Psoas muscle (tissue), 8 donors: ENCODE data around the gene KCNJ1. TPM values are rescaled to one million over a fixed set of nuclear protein-coding genes. Genes with fewer than 3 reads are reported as not detected.

Experiments
- ATAC-seq, 4 donors: fragments of 200-7000 bp; cut with Tn5 transposase; one replicate each; pipeline ENCODE4 v1.9.1; 2020; ENCODE audit warnings: moderate library complexity in 3 of 4, mild to moderate bottlenecking in 2 of 4
- DNase-seq, 2 donors: peaks; one replicate each; pipeline ENCODE4 v3.0.0-alpha.2; 2020
- H3K27ac ChIP-seq: fragments of 200-600 bp; one replicate; pipeline ENCODE4 v1.8.0; 2022
- H3K27me3 ChIP-seq, 3 donors: fragments of 200-600 bp in 1 of 3; one replicate each; pipeline versions ENCODE4 v1.6.1 to v1.8.0; 2013 to 2022; ENCODE audit warnings: low read length in 2 of 3, mild to moderate bottlenecking in 2 of 3, moderate library complexity in 1 of 3; ENCODE audit not compliant: insufficient read depth in 3 of 3
- H3K36me3 ChIP-seq, 2 donors: fragments of 200-600 bp in 1 of 2; one replicate each; pipeline versions ENCODE4 v1.6.1 to v1.8.0; 2013 to 2022; ENCODE audit warnings: low read depth in 1 of 2, mild to moderate bottlenecking in 1 of 2, moderate library complexity in 1 of 2; ENCODE audit not compliant: insufficient read depth in 1 of 2
- H3K4me1 ChIP-seq: fragments of 200-600 bp; one replicate; pipeline ENCODE4 v1.8.0; 2022
- H3K4me3 ChIP-seq: fragments of 200-600 bp; one replicate; pipeline ENCODE4 v1.8.0; 2022; ENCODE audit warnings: mild to moderate bottlenecking
- H3K9me3 ChIP-seq: fragments of 200-600 bp; one replicate; pipeline ENCODE4 v1.8.0; 2022
- CTCF ChIP-seq: fragments of 200-600 bp; IDR thresholded peaks from one replicate; pipeline ENCODE4 v1.8.0; 2022; ENCODE audit warnings: antibody characterized with exemption
- WGBS, 3 donors: extraction: QIAGEN DNeasy Blood & Tissue Kit; methylation state at CpG; one replicate each; pipeline versions ENCODE4 v1.1.6 to v1.1.7; 2013; 5-methylcytosine and 5-hydroxymethylcytosine counted together
- intact Hi-C, 2 donors: fragments of 100-400 bp; cut with DNase I; formaldehyde crosslinking; loops; one replicate each; pipeline versions ENCODE4 v1.11.0 to v1.14.2; 2022
- polyA plus RNA-seq, 3 donors: library from polyadenylated mRNA; stranded (reverse); fragments of 200-250 nt; gene quantifications; one replicate each; pipeline ENCODE4 v1.2.3, GENCODE V29; 2013
- total RNA-seq, 4 donors: library from RNA; stranded (reverse); fragmentation: NEBNext Ultra II Directional in 2 of 4; extraction: Animal tissue kit (Norgen Biotek cat#: 25700) in 2 of 4; gene quantifications; one replicate each; pipeline versions ENCODE4 v1.2.1 to v1.2.4, GENCODE V29; 2021 to 2023
- donor health status: healthy with polysubstance abuse.
- donor health status: DM: no; HTN: no; CAD: no; lungs with moderate emphysema.
- donor health status: Bipolar disorder and iron deficiency.
- donor health status: healthy.
- donor health status: DM: yes; HTN: yes; CAD: no.
- donor health status: DM: no; HTN: no; CAD: no.
- donor health status: DM: no; HTN: no; CAD: no.
- donor health status: DM: yes; HTN: yes; CAD: no.

KCNJ1 gene
- total and polyA plus RNA-seq, 7 donors: not detected

- H3K4me3 ChIP-seq: no peak overlapping the region
- intact Hi-C loops: loop anchor here (2.0 to 10.0 kb wide), 6 partner anchors 543 to 798 kb away; no protein-coding TSS in a partner anchor
- no peak overlapping the region for H3K27ac ChIP-seq
- DNase-seq: no peak
- H3K9me3 ChIP-seq: no peaks in the 10 kb centered on the region
- no peaks in the 10 kb centered on the region for H3K4me1 ChIP-seq
- no peaks in the 10 kb centered on the region for H3K27me3 ChIP-seq
- no peaks in the 10 kb centered on the region for H3K36me3 ChIP-seq
- ATAC-seq: peak in 1 of 4 donors; percentile 36
- TF ChIP-seq CTCF: no peak
- WGBS, 3 donors: 70 to 84% (median 77%) methylated on average over 11 of the region's 11 CpGs
Observed at GRCh38 chr11:128830290-128831173, 36.6 kb downstream of the KCNJ1 start.

GRCh38 chr11:128828350-128828749, 38.7 kb downstream of the KCNJ1 start:
- Histone ChIP-seq H3K4me1 (no peaks in the 10 kb centered on the region), H3K36me3 (no peaks in the 10 kb centered on the region), H3K4me3 (no peak overlapping the region), H3K27me3 (peaks cover 0 to 4% (median 0%) of the 10 kb centered on the region in 3 donors), H3K9me3 (no peaks in the 10 kb centered on the region), H3K27ac (no peak overlapping the region)
- 83 to 84% (median 84%) methylated on average over 4 of the region's 4 CpGs for WGBS, 3 donors
- no peak for TF ChIP-seq CTCF
- DNase-seq: no peak
- intact Hi-C loops: loop anchor here (5.0 to 10.0 kb wide), 3 partner anchors 56 to 534 kb away; no protein-coding TSS in a partner anchor
- no peak for ATAC-seq

GRCh38 chr11:128827191-128827893, 39.8 kb downstream of the KCNJ1 start:
- H3K36me3 ChIP-seq: no peaks in the 10 kb centered on the region
- no peak for TF ChIP-seq CTCF
- H3K9me3 ChIP-seq: no peaks in the 10 kb centered on the region
- no peak overlapping the region for H3K4me3 ChIP-seq
- no peaks in the 10 kb centered on the region for H3K4me1 ChIP-seq
- H3K27ac ChIP-seq: no peak overlapping the region
- WGBS, 3 donors: 64 to 73% (median 66%) methylated on average over 7 of the region's 7 CpGs
- no peak for DNase-seq
- intact Hi-C loops: loop anchor here (5.0 to 10.0 kb wide), 3 partner anchors 55 to 533 kb away; no protein-coding TSS in a partner anchor
- H3K27me3 ChIP-seq: peaks cover 0 to 4% (median 0%) of the 10 kb centered on the region in 3 donors
- no peak for ATAC-seq

GRCh38 chr11:128825050-128825784, 41.9 kb downstream of the KCNJ1 start:
- WGBS, 3 donors: 73 to 81% (median 73%) methylated on average over 19 to 20 of the region's 20 CpGs
- Histone ChIP-seq H3K4me3 (no peak overlapping the region), H3K27ac (no peak overlapping the region), H3K27me3 (peaks cover 0 to 7% (median 0%) of the 10 kb centered on the region in 3 donors), H3K36me3 (no peaks in the 10 kb centered on the region), H3K9me3 (no peaks in the 10 kb centered on the region), H3K4me1 (no peaks in the 10 kb centered on the region)
- intact Hi-C loops: loop anchor here (5.0 to 10.0 kb wide), 3 partner anchors 53 to 530 kb away; no protein-coding TSS in a partner anchor
- TF ChIP-seq CTCF: no peak
- DNase-seq (no peak), ATAC-seq (no peak)
